Measurements from ENCODE around the gene CLK1.

The CLK1 gene

GRCh38 chr2:200851398-200852248 lies 12.8 kb downstream of the CLK1 start:
- Histone ChIP-seq H3K4me3 (ENCODE audit: low read depth, low read length) (no peak overlapping the region), H2AFZ (ENCODE audit: low read length, unreplicated experiment) (no peak overlapping the region), H3K27me3 (ENCODE audit: insufficient read depth, low read length) (no peaks in the 10 kb centered on the region), H3K36me3 (ENCODE audit: insufficient read depth, low read length) (peaks cover 42% of the 10 kb centered on the region), H3K79me2 (ENCODE audit: control insufficient read depth, insufficient read depth, low read length, unreplicated experiment) (peaks cover 5% of the 10 kb centered on the region), H3K4me1 (ENCODE audit: control insufficient read depth, insufficient read depth, low read length, unreplicated experiment) (no peaks in the 10 kb centered on the region), H3K27ac (ENCODE audit: low read depth, low read length) (no peak overlapping the region)

GRCh38 chr2:200850512-200851256 lies 13.8 kb downstream of the CLK1 start:
- H3K36me3 ChIP-seq (ENCODE audit: insufficient read depth, low read length) = peaks cover 35% of the 10 kb centered on the region
- H2AFZ ChIP-seq (ENCODE audit: low read length, unreplicated experiment) = no peak overlapping the region
- no peaks in the 10 kb centered on the region for H3K4me1 ChIP-seq (ENCODE audit: control insufficient read depth, insufficient read depth, low read length, unreplicated experiment)
- H3K27ac ChIP-seq (ENCODE audit: low read depth, low read length) = no peak overlapping the region
- H3K4me3 ChIP-seq (ENCODE audit: low read depth, low read length) = no peak overlapping the region
- no peaks in the 10 kb centered on the region for H3K27me3 ChIP-seq (ENCODE audit: insufficient read depth, low read length)
- no peaks in the 10 kb centered on the region for H3K79me2 ChIP-seq (ENCODE audit: control insufficient read depth, insufficient read depth, low read length, unreplicated experiment)

- H3K4me3 ChIP-seq (ENCODE audit: low read depth, low read length) = no peak overlapping the region
- no peak overlapping the region for H3K27ac ChIP-seq (ENCODE audit: low read depth, low read length)
- no peaks in the 10 kb centered on the region for H3K27me3 ChIP-seq (ENCODE audit: insufficient read depth, low read length)
- no peaks in the 10 kb centered on the region for H3K4me1 ChIP-seq (ENCODE audit: control insufficient read depth, insufficient read depth, low read length, unreplicated experiment)
- H3K79me2 ChIP-seq (ENCODE audit: control insufficient read depth, insufficient read depth, low read length, unreplicated experiment) = no peaks in the 10 kb centered on the region
- no peak overlapping the region for H2AFZ ChIP-seq (ENCODE audit: low read length, unreplicated experiment)
- peaks cover 20% of the 10 kb centered on the region for H3K36me3 ChIP-seq (ENCODE audit: insufficient read depth, low read length)
Observed at GRCh38 chr2:200847939-200848338, 16.5 kb downstream of the CLK1 start.

GRCh38 chr2:200847269-200847668 lies 17.2 kb downstream of the CLK1 start:
- peaks cover 13% of the 10 kb centered on the region for H3K36me3 ChIP-seq (ENCODE audit: insufficient read depth, low read length)
- no peaks in the 10 kb centered on the region for H3K27me3 ChIP-seq (ENCODE audit: insufficient read depth, low read length)
- H3K4me3 ChIP-seq (ENCODE audit: low read depth, low read length) = no peak overlapping the region
- H3K4me1 ChIP-seq (ENCODE audit: control insufficient read depth, insufficient read depth, low read length, unreplicated experiment) = no peaks in the 10 kb centered on the region
- no peak overlapping the region for H2AFZ ChIP-seq (ENCODE audit: low read length, unreplicated experiment)
- no peaks in the 10 kb centered on the region for H3K79me2 ChIP-seq (ENCODE audit: control insufficient read depth, insufficient read depth, low read length, unreplicated experiment)
- H3K27ac ChIP-seq (ENCODE audit: low read depth, low read length) = no peak overlapping the region

- H3K27me3 ChIP-seq (ENCODE audit: insufficient read depth, low read length) = no peaks in the 10 kb centered on the region
- H2AFZ ChIP-seq (ENCODE audit: low read length, unreplicated experiment) = no peak overlapping the region
- H3K4me1 ChIP-seq (ENCODE audit: control insufficient read depth, insufficient read depth, low read length, unreplicated experiment) = no peaks in the 10 kb centered on the region
- H3K27ac ChIP-seq (ENCODE audit: low read depth, low read length) = no peak overlapping the region
- no peaks in the 10 kb centered on the region for H3K36me3 ChIP-seq (ENCODE audit: insufficient read depth, low read length)
- no peak overlapping the region for H3K4me3 ChIP-seq (ENCODE audit: low read depth, low read length)
- H3K79me2 ChIP-seq (ENCODE audit: control insufficient read depth, insufficient read depth, low read length, unreplicated experiment) = no peaks in the 10 kb centered on the region
Observed at GRCh38 chr2:200845669-200846325, 18.7 kb downstream of the CLK1 start.

- Histone ChIP-seq H3K4me1 (ENCODE audit: control insufficient read depth, insufficient read depth, low read length, unreplicated experiment) (no peaks in the 10 kb centered on the region), H3K36me3 (ENCODE audit: insufficient read depth, low read length) (no peaks in the 10 kb centered on the region), H3K27ac (ENCODE audit: low read depth, low read length) (no peak overlapping the region), H3K27me3 (ENCODE audit: insufficient read depth, low read length) (no peaks in the 10 kb centered on the region), H2AFZ (ENCODE audit: low read length, unreplicated experiment) (no peak overlapping the region), H3K79me2 (ENCODE audit: control insufficient read depth, insufficient read depth, low read length, unreplicated experiment) (no peaks in the 10 kb centered on the region), H3K4me3 (ENCODE audit: low read depth, low read length) (no peak overlapping the region)
Observed at GRCh38 chr2:200845194-200845593, 19.3 kb downstream of the CLK1 start.

- Histone ChIP-seq H2AFZ (ENCODE audit: low read length, unreplicated experiment) (no peak overlapping the region), H3K4me3 (ENCODE audit: low read depth, low read length) (no peak overlapping the region), H3K79me2 (ENCODE audit: control insufficient read depth, insufficient read depth, low read length, unreplicated experiment) (no peaks in the 10 kb centered on the region), H3K27me3 (ENCODE audit: insufficient read depth, low read length) (no peaks in the 10 kb centered on the region), H3K4me1 (ENCODE audit: control insufficient read depth, insufficient read depth, low read length, unreplicated experiment) (no peaks in the 10 kb centered on the region), H3K27ac (ENCODE audit: low read depth, low read length) (no peak overlapping the region), H3K36me3 (ENCODE audit: insufficient read depth, low read length) (no peaks in the 10 kb centered on the region)
Observed at GRCh38 chr2:200843993-200844948, 20.2 kb downstream of the CLK1 start.

- no peak overlapping the region for H2AFZ ChIP-seq (ENCODE audit: low read length, unreplicated experiment)
- H3K27me3 ChIP-seq (ENCODE audit: insufficient read depth, low read length) = no peaks in the 10 kb centered on the region
- no peaks in the 10 kb centered on the region for H3K36me3 ChIP-seq (ENCODE audit: insufficient read depth, low read length)
- no peak overlapping the region for H3K4me3 ChIP-seq (ENCODE audit: low read depth, low read length)
- H3K4me1 ChIP-seq (ENCODE audit: control insufficient read depth, insufficient read depth, low read length, unreplicated experiment) = no peaks in the 10 kb centered on the region
- H3K79me2 ChIP-seq (ENCODE audit: control insufficient read depth, insufficient read depth, low read length, unreplicated experiment) = no peaks in the 10 kb centered on the region
- no peak overlapping the region for H3K27ac ChIP-seq (ENCODE audit: low read depth, low read length)
Observed at GRCh38 chr2:200839513-200839912, 24.9 kb downstream of the CLK1 start.

GRCh38 chr2:200834701-200835100 lies 29.8 kb downstream of the CLK1 start:
- H3K4me1 ChIP-seq (ENCODE audit: control insufficient read depth, insufficient read depth, low read length, unreplicated experiment) = no peaks in the 10 kb centered on the region
- H3K4me3 ChIP-seq (ENCODE audit: low read depth, low read length) = no peak overlapping the region
- no peaks in the 10 kb centered on the region for H3K27me3 ChIP-seq (ENCODE audit: insufficient read depth, low read length)
- H2AFZ ChIP-seq (ENCODE audit: low read length, unreplicated experiment) = no peak overlapping the region
- no peaks in the 10 kb centered on the region for H3K36me3 ChIP-seq (ENCODE audit: insufficient read depth, low read length)
- no peaks in the 10 kb centered on the region for H3K79me2 ChIP-seq (ENCODE audit: control insufficient read depth, insufficient read depth, low read length, unreplicated experiment)
- H3K27ac ChIP-seq (ENCODE audit: low read depth, low read length) = no peak overlapping the region

GRCh38 chr2:200829258-200829655 lies 35.2 kb downstream of the CLK1 start:
- no peak overlapping the region for H3K27ac ChIP-seq (ENCODE audit: low read depth, low read length)
- no peaks in the 10 kb centered on the region for H3K4me1 ChIP-seq (ENCODE audit: control insufficient read depth, insufficient read depth, low read length, unreplicated experiment)
- H3K36me3 ChIP-seq (ENCODE audit: insufficient read depth, low read length) = 0 out of 2 replicates have a peak, but pooled peaks cover 12% of the 10 kb centered on the region
- H3K79me2 ChIP-seq (ENCODE audit: control insufficient read depth, insufficient read depth, low read length, unreplicated experiment) = no peaks in the 10 kb centered on the region
- H2AFZ ChIP-seq (ENCODE audit: low read length, unreplicated experiment) = no peak overlapping the region
- no peaks in the 10 kb centered on the region for H3K27me3 ChIP-seq (ENCODE audit: insufficient read depth, low read length)
- no peak overlapping the region for H3K4me3 ChIP-seq (ENCODE audit: low read depth, low read length)

Measured in ACC112 (cell line).